Liver (tissue), 9 donors: ENCODE measurements around the gene TIMM29. TPM values are rescaled to one million over a fixed set of nuclear protein-coding genes. Genes with fewer than 3 reads are reported as not detected.
A peak's percentile ranks its signal among the peaks of the same experiment; 100 is the strongest.

Source experiments
- DNase-seq: peaks from one replicate; pipeline ENCODE4 v3.0.0-alpha.2; 2017; ENCODE audit warnings: low spot score
- H3K27ac ChIP-seq, 2 donors: one replicate each; pipeline ENCODE4 v1.7.0; 2013; ENCODE audit warnings: inconsistent platforms in 2 of 2, low read length in 2 of 2, control low read depth in 1 of 2, low read depth in 1 of 2, mild to moderate bottlenecking in 1 of 2
- H3K27me3 ChIP-seq, 4 donors: one replicate each; pipeline versions ENCODE4 v1.6.1 to v1.7.0; 2013; ENCODE audit warnings: low read length in 3 of 4, inconsistent platforms in 1 of 4, mild to moderate bottlenecking in 1 of 4, moderate library complexity in 1 of 4; ENCODE audit not compliant: control insufficient read depth in 4 of 4, insufficient read depth in 4 of 4
- H3K36me3 ChIP-seq, 4 donors: one replicate each; pipeline versions ENCODE4 v1.6.1 to v1.7.0; 2013; ENCODE audit warnings: low read length in 3 of 4, mild to moderate bottlenecking in 3 of 4, low read depth in 1 of 4, moderate library complexity in 1 of 4; ENCODE audit not compliant: control insufficient read depth in 4 of 4, insufficient read depth in 3 of 4
- H3K4me1 ChIP-seq, 4 donors: one replicate each; pipeline versions ENCODE4 v1.6.1 to v1.7.0; 2013; ENCODE audit warnings: low read length in 3 of 4, mild to moderate bottlenecking in 3 of 4, moderate library complexity in 1 of 4; ENCODE audit not compliant: control insufficient read depth in 4 of 4, insufficient read depth in 4 of 4
- H3K4me3 ChIP-seq, 3 donors: one replicate each; pipeline versions ENCODE4 v1.6.1 to v1.7.0; 2013; ENCODE audit warnings: low read length in 3 of 3, control low read depth in 1 of 3, low read depth in 1 of 3, mild to moderate bottlenecking in 1 of 3
- H3K9ac ChIP-seq, 2 donors: one replicate each; pipeline ENCODE4 v1.7.0; 2013; ENCODE audit warnings: low read length in 2 of 2, mild to moderate bottlenecking in 2 of 2, moderate library complexity in 2 of 2, control low read depth in 1 of 2, low read depth in 1 of 2
- H3K9me3 ChIP-seq, 4 donors: one replicate each; pipeline versions ENCODE4 v1.6.1 to v1.7.0; 2013; ENCODE audit warnings: low read length in 3 of 4; ENCODE audit not compliant: control insufficient read depth in 4 of 4
- ATF3 ChIP-seq: IDR thresholded peaks from 2 replicates; pipeline ENCODE4 v1.6.1; 2016; ENCODE audit warnings: antibody characterized with exemption
- EGR1 ChIP-seq, 2 donors: IDR thresholded peaks; 2 replicates each; pipeline ENCODE4 v1.6.1; 2016 to 2018; ENCODE audit warnings: antibody characterized with exemption in 2 of 2, low read depth in 2 of 2
- FOXA1 ChIP-seq: IDR thresholded peaks from 2 replicates; pipeline ENCODE4 v1.6.1; 2016; ENCODE audit warnings: antibody characterized with exemption
- FOXA2 ChIP-seq: IDR thresholded peaks from 2 replicates; pipeline ENCODE4 v1.6.1; 2016; ENCODE audit warnings: antibody characterized with exemption
- GABPA ChIP-seq, 2 donors: IDR thresholded peaks in 1 of 2; conservative IDR thresholded peaks in 1 of 2; 2 replicates each; pipeline ENCODE4 v1.6.1; 2016; ENCODE audit warnings: antibody characterized with exemption in 2 of 2, mild to moderate bottlenecking in 1 of 2, moderate library complexity in 1 of 2
- HNF4A ChIP-seq, 2 donors: conservative IDR thresholded peaks; 2 replicates each; pipeline ENCODE4 v1.6.1; 2016; ENCODE audit warnings: antibody characterized with exemption in 2 of 2, mild to moderate bottlenecking in 2 of 2
- JUND ChIP-seq, 2 donors: IDR thresholded peaks; 2 replicates each; pipeline ENCODE4 v1.6.1; 2016; ENCODE audit warnings: antibody characterized with exemption in 2 of 2
- NR2F2 ChIP-seq: IDR thresholded peaks from 2 replicates; pipeline ENCODE4 v1.6.1; 2016; ENCODE audit warnings: antibody characterized with exemption
- RAD21 ChIP-seq, 2 donors: IDR thresholded peaks; 2 replicates each; pipeline ENCODE4 v1.6.1; 2016; ENCODE audit warnings: antibody characterized with exemption in 2 of 2, mild to moderate bottlenecking in 2 of 2
- REST ChIP-seq: IDR thresholded peaks from 2 replicates; pipeline ENCODE4 v1.6.1; 2016; ENCODE audit warnings: antibody characterized with exemption, mild to moderate bottlenecking
- RXRA ChIP-seq, 2 donors: IDR thresholded peaks; 2 replicates each; pipeline ENCODE4 v1.6.1; 2017 to 2018; ENCODE audit warnings: antibody characterized with exemption in 2 of 2, mild to moderate bottlenecking in 1 of 2
- SP1 ChIP-seq: IDR thresholded peaks from 2 replicates; pipeline ENCODE4 v1.6.1; 2018; ENCODE audit warnings: antibody characterized with exemption, mild to moderate bottlenecking
- TAF1 ChIP-seq: conservative IDR thresholded peaks from 2 replicates; pipeline ENCODE4 v1.6.1; 2016; ENCODE audit warnings: antibody characterized with exemption, mild to moderate bottlenecking
- YY1 ChIP-seq: IDR thresholded peaks from 2 replicates; pipeline ENCODE4 v1.6.1; 2016; ENCODE audit warnings: antibody characterized with exemption, mild to moderate bottlenecking
- WGBS: extraction: QIAGEN DNeasy Blood & Tissue Kit; methylation state at CpG from one replicate; pipeline ENCODE4 v1.1.7; 2013; 5-methylcytosine and 5-hydroxymethylcytosine counted together
- polyA plus RNA-seq, 2 donors: library from polyadenylated mRNA; stranded (reverse) in 1 of 2; unstranded in 1 of 2; fragments of 200-250 nt in 1 of 2; fragments of >200 nt in 1 of 2; fragmentation: Nextera tagmentation in 1 of 2; extraction: Ambion mirVana in 1 of 2; gene quantifications; one replicate each; pipeline versions ENCODE4 v1.2.1 to v1.2.3, GENCODE V29; 2013 to 2015
- total RNA-seq, 2 donors: library from RNA; depleted of rRNA; stranded (reverse); fragments of >200 nt; gene quantifications; one replicate each; pipeline ENCODE4 v1.2.3, GENCODE V29; 2014
- TF ChIP-seq, protein P1 (sequence below): IDR thresholded peaks from 2 replicates; pipeline ENCODE4 v1.6.1; 2016; ENCODE audit warnings: antibody characterized with exemption
- TF ChIP-seq, protein P2 (sequence below): IDR thresholded peaks from 2 replicates; pipeline ENCODE4 v1.6.1; 2016; ENCODE audit warnings: antibody characterized with exemption
- donor health status: healthy.
- donor health status: healthy.
- donor health status: healthy.
- donor health status: healthy.
- donor health status: healthy.

Gene TIMM29
- total and polyA plus RNA-seq, 4 donors, result 9.4 to 25.2 (median 14.6) TPM

DNA sequence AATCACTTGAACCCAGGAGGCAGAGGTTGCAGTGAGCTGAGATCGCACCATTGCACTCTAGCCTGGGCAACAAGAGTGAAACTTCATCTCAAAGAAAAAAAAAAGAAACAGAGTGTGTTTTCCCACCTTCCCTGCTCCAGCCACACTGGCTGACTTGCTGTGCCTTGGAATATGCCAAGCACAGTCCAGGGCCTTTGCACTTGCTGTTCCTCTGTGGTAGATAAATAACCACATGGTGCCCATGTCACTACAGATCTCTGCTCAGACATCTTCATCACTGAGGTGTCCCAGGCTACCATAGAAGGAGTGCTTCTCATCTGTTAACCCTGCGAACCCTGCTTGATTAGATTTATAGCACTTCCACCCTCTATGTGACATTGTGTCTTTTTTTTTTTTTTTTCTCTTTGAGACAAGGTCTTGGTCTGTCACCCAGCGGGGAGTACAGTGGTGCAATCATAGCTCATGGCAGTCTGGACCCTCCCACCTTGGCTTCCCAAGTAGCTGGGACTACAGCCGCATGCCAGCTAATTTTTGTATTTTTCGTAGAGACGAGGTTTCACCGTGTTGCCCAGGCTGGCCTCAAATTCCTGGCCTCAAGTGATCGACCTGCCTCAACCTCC lies 42.6 kb downstream of the TIMM29 start:
- no peak overlapping the region for H3K27ac ChIP-seq
- WGBS, result 96% methylated on average over 8 of the region's 8 CpGs
- TF ChIP-seq HNF4A (conservative IDR thresholded peaks at IDR 0.05), result no peak
- no peak for TF ChIP-seq RAD21 (IDR thresholded peaks at IDR 0.05)
- TF ChIP-seq FOXA1, result no peak
- TF ChIP-seq TAF1, result no peak
- no peak for TF ChIP-seq NR2F2
- no peak for TF ChIP-seq FOXA2
- no peak for TF ChIP-seq RXRA (IDR thresholded peaks at IDR 0.05)
- TF ChIP-seq ATF3, result no peak
- TF ChIP-seq EGR1 (IDR thresholded peaks at IDR 0.05; ENCODE audit: low read depth in 2 of 2), result no peak
- TF ChIP-seq, protein P1, sequence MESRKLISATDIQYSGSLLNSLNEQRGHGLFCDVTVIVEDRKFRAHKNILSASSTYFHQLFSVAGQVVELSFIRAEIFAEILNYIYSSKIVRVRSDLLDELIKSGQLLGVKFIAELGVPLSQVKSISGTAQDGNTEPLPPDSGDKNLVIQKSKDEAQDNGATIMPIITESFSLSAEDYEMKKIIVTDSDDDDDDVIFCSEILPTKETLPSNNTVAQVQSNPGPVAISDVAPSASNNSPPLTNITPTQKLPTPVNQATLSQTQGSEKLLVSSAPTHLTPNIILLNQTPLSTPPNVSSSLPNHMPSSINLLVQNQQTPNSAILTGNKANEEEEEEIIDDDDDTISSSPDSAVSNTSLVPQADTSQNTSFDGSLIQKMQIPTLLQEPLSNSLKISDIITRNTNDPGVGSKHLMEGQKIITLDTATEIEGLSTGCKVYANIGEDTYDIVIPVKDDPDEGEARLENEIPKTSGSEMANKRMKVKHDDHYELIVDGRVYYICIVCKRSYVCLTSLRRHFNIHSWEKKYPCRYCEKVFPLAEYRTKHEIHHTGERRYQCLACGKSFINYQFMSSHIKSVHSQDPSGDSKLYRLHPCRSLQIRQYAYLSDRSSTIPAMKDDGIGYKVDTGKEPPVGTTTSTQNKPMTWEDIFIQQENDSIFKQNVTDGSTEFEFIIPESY, result no peak
- TF ChIP-seq, protein P2, sequence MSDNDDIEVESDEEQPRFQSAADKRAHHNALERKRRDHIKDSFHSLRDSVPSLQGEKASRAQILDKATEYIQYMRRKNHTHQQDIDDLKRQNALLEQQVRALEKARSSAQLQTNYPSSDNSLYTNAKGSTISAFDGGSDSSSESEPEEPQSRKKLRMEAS, result no peak
- no peak for TF ChIP-seq REST
- TF ChIP-seq GABPA (IDR thresholded peaks at IDR 0.05 in 1 of 2, conservative IDR thresholded peaks at IDR 0.05 in 1 of 2), result no peak
- TF ChIP-seq JUND (IDR thresholded peaks at IDR 0.05), result no peak
- TF ChIP-seq YY1, result no peak
- TF ChIP-seq SP1, result no peak
- H3K27me3 ChIP-seq, result no peaks in the 10 kb centered on the region
- H3K9me3 ChIP-seq, result no peaks in the 10 kb centered on the region
- peaks cover 0 to 5% (median 2%) of the 10 kb centered on the region in 4 donors for H3K4me1 ChIP-seq
- H3K36me3 ChIP-seq, result no peaks in the 10 kb centered on the region
- H3K4me3 ChIP-seq, result no peak overlapping the region
- no peak overlapping the region for H3K9ac ChIP-seq
- DNase-seq, result no peak

DNA sequence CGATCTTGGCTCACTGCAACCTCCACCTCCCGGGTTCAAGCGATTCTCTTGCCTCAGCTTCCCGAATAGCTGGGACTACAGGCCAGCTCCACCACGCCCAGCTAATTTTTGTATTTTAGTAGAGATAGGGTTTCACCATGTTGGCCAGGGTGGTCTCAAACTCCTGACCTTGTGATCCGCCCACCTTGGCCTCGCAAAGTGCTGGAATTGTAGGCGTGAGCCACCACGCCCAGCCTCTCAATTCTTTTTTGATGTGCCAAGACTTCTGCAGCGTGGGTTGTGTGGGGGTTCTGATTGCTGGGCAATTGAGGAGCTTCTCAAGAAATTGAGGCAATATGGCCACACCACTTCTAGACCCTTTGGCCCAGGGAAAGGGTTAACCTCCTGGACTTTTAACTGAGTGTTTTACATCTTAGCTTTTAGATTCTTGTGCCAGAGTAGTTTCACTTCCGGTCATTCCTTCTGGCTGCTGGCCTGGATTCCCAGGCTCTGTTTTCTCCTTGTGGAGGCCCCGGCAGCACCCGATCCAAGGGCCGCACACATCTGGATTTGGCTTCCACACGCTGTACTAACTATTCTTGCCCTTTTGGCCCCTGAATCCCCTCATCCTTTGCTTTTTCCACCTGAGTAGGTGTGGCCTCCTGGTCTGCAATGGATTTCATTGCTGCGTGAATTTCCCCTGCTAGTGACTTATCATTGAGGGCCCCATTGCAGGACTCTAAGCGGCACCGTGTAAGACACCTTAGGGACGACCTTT lies 46.9 kb downstream of the TIMM29 start:
- TF ChIP-seq, protein P2, result no peak
- TF ChIP-seq NR2F2, result peak; percentile 38
- H3K36me3 ChIP-seq, result no peaks in the 10 kb centered on the region
- H3K9me3 ChIP-seq, result no peaks in the 10 kb centered on the region
- peaks cover 0 to 12% (median 4%) of the 10 kb centered on the region in 4 donors for H3K4me1 ChIP-seq
- WGBS, result 80% methylated on average over 19 of the region's 19 CpGs
- DNase-seq, result no peak
- H3K4me3 ChIP-seq, result no peak overlapping the region
- peak overlapping the region in 1 of 2 donors; percentile 50 for H3K27ac ChIP-seq
- no peaks in the 10 kb centered on the region for H3K27me3 ChIP-seq
- no peak overlapping the region for H3K9ac ChIP-seq
